HG02981 (cell line): ENCODE results near the gene LCMT1.

Source experiments
- ATAC-seq: cut with Tn5 transposase; IDR thresholded peaks from one replicate; pipeline ENCODE4 v1.9.1; 2021; ENCODE audit warnings: mild to moderate bottlenecking, moderate library complexity; ENCODE audit not compliant: unreplicated experiment

The LCMT1 gene

GRCh38 chr16:25192096-25192495, 80.6 kb downstream of the LCMT1 start:
- ATAC-seq: no peak

- no peak for ATAC-seq
Observed at GRCh38 chr16:25194273-25194878, 82.8 kb downstream of the LCMT1 start.

GRCh38 chr16:25198021-25198420, 86.5 kb downstream of the LCMT1 start:
- no peak for ATAC-seq

GRCh38 chr16:25199457-25199856, 87.9 kb downstream of the LCMT1 start:
- no peak for ATAC-seq

- ATAC-seq: no peak
Observed at GRCh38 chr16:25210758-25211157, 99.2 kb downstream of the LCMT1 start.

- no peak for ATAC-seq
Observed at GRCh38 chr16:25212636-25213035, 101.1 kb downstream of the LCMT1 start.

- no peak for ATAC-seq
Observed at GRCh38 chr16:25213709-25214397, 102.3 kb downstream of the LCMT1 start.

- no peak for ATAC-seq
Observed at GRCh38 chr16:25217112-25217511, 105.6 kb downstream of the LCMT1 start.

GRCh38 chr16:25217921-25218320, 106.4 kb downstream of the LCMT1 start:
- no peak for ATAC-seq

GRCh38 chr16:25219070-25219737, 107.7 kb downstream of the LCMT1 start:
- no peak for ATAC-seq

- ATAC-seq: no peak
Observed at GRCh38 chr16:25222959-25223358, 111.4 kb downstream of the LCMT1 start.

GRCh38 chr16:25223964-25224363, 112.4 kb downstream of the LCMT1 start:
- ATAC-seq: no peak

- ATAC-seq: no peak
Observed at GRCh38 chr16:25224731-25225319, 113.3 kb downstream of the LCMT1 start.
